Activated naive CD8-positive, alpha-beta T cell treated with anti-CD3 and anti-CD28 coated beads, Interleukin-2, amount 50 U/mL, for 16 hours (primary cell): ENCODE results near the gene OR10A4.
"Not testable (repeated sequence)": the region's sequence is repeated elsewhere in the genome, so short reads cannot be mapped to it uniquely, and the experiment has no call there.

Experiments
- DNase-seq: peaks from one replicate; pipeline ENCODE4 v3.0.0-alpha.2; 2020; ENCODE audit warnings: low read depth, low spot score

OR10A4 gene

GRCh38 chr11:6876325-6876724, at the start of gene OR10A4:
Gene OR10A4, plus strand, starts transcription at chr11:6876625. Its CDS starts 23 bp downstream, at chr11:6876648.
- no peak for DNase-seq

GRCh38 chr11:6828103-6828502, 48.3 kb upstream of the OR10A4 start:
- no peak for DNase-seq

GRCh38 chr11:6833356-6833755, 43.1 kb upstream of the OR10A4 start:
- no peak for DNase-seq

GRCh38 chr11:6834021-6834420, 42.4 kb upstream of the OR10A4 start:
- DNase-seq = no peak

- no peak for DNase-seq
Observed at GRCh38 chr11:6841694-6842093, 34.7 kb upstream of the OR10A4 start.

GRCh38 chr11:6843670-6844069, 32.8 kb upstream of the OR10A4 start:
- DNase-seq = no peak

GRCh38 chr11:6844356-6844755, 32.1 kb upstream of the OR10A4 start:
- no peak for DNase-seq

- DNase-seq = no peak
Observed at GRCh38 chr11:6845383-6845782, 31.0 kb upstream of the OR10A4 start, which contains the start of gene OR10A5. Gene OR10A5, plus strand, starts transcription at chr11:6845683. Its CDS starts 0 bp downstream, at chr11:6845683.

GRCh38 chr11:6850526-6850925, 25.9 kb upstream of the OR10A4 start:
- DNase-seq = no peak

- DNase-seq = not testable (repeated sequence)
Observed at GRCh38 chr11:6854801-6855200, 21.6 kb upstream of the OR10A4 start.

- DNase-seq = no peak
Observed at GRCh38 chr11:6855971-6856541, 20.4 kb upstream of the OR10A4 start.

- DNase-seq = no peak
Observed at GRCh38 chr11:6856871-6857270, 19.6 kb upstream of the OR10A4 start.

- no peak for DNase-seq
Observed at GRCh38 chr11:6862961-6863360, 13.5 kb upstream of the OR10A4 start, which contains the start of gene OR10A2. Gene OR10A2, plus strand, starts transcription at chr11:6863057. Its CDS starts 6,698 bp downstream, at chr11:6869755.

- no peak for DNase-seq
Observed at GRCh38 chr11:6864438-6864837, 12.0 kb upstream of the OR10A4 start.

GRCh38 chr11:6871278-6871677, 5.1 kb upstream of the OR10A4 start:
- no peak for DNase-seq

- DNase-seq = no peak
Observed at GRCh38 chr11:6875761-6876160, 664 bp upstream of the OR10A4 start.

GRCh38 chr11:6876914-6877313, 489 bp downstream of the OR10A4 start:
- no peak for DNase-seq

GRCh38 chr11:6882751-6883150, 6.3 kb downstream of the OR10A4 start:
- DNase-seq = no peak

GRCh38 chr11:6887711-6888110, 11.3 kb downstream of the OR10A4 start:
- not testable (repeated sequence) for DNase-seq

GRCh38 chr11:6888830-6889229, 12.4 kb downstream of the OR10A4 start:
- no peak for DNase-seq

- no peak for DNase-seq
Observed at GRCh38 chr11:6889835-6890234, 13.4 kb downstream of the OR10A4 start.

- no peak for DNase-seq
Observed at GRCh38 chr11:6892400-6892799, 16.0 kb downstream of the OR10A4 start, which contains the start of gene OR2D2. Gene OR2D2, minus strand, starts transcription at chr11:6892500. Its CDS starts 0 bp downstream, at chr11:6892500.

GRCh38 chr11:6894097-6894496, 17.7 kb downstream of the OR10A4 start:
- no peak for DNase-seq

GRCh38 chr11:6895010-6895409, 18.6 kb downstream of the OR10A4 start:
- no peak for DNase-seq
